HG03103 (cell line): ENCODE data around the gene ADCY9.
"Not testable (repeated sequence)": the region's sequence is repeated elsewhere in the genome, so short reads cannot be mapped to it uniquely, and the experiment has no call there.

Source experiments
- ATAC-seq: cut with Tn5 transposase; IDR thresholded peaks from one replicate; pipeline ENCODE4 v1.9.1; 2021; ENCODE audit warnings: low read depth; ENCODE audit not compliant: unreplicated experiment

Gene ADCY9

GRCh38 chr16:3959926-3960590 lies 156.2 kb downstream of the ADCY9 start:
- ATAC-seq, result not testable (repeated sequence)

DNA sequence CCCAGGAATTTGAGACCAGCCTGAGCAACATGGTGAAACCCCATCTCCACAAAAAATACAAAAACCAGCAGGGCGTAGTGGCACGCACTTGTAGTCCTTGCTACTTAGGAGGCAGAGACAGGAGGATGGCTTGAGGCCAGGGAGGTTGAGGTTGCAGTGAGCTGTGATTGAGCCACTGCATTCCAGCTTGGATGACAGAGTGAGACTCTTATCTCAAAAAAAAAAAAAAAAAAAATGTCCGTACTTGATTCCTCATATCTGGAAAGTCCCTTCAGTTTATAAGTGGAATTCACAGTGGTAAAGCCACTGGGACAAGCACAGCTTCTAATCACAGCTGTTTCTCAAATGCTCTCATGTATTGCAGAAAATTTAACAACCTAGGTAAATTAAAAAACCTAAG lies 157.1 kb downstream of the ADCY9 start:
- ATAC-seq, result no peak

GRCh38 chr16:3957344-3957980 lies 158.8 kb downstream of the ADCY9 start:
- no peak for ATAC-seq

- ATAC-seq, result no peak
Measured at GRCh38 chr16:3954411-3954921, 161.8 kb downstream of the ADCY9 start.

- ATAC-seq, result no peak
Measured at GRCh38 chr16:3953728-3954410, 162.4 kb downstream of the ADCY9 start.

- no peak for ATAC-seq
Measured at GRCh38 chr16:3952737-3953131, 163.5 kb downstream of the ADCY9 start.

GRCh38 chr16:3951861-3952736 lies 164.1 kb downstream of the ADCY9 start:
- no peak for ATAC-seq

DNA sequence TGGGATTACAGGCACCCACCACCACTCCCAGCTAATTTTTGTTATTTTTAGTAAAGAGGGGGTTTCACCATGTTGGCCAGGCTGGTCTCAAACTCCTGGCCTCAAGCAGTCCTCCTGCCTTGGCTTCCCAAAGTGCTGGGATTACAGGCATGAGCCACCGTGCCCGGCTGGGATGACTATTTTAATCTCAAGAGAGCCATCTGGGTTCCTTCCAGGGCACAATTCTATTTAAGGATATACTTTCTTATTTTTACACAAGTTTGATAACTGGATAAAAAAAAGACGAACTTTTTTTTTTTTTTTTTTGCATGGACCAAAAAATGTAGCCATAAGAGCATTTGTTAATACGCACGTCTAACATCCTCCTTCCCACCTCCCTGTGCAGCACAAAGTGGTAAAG lies 164.9 kb downstream of the ADCY9 start:
- not testable (repeated sequence) for ATAC-seq

DNA sequence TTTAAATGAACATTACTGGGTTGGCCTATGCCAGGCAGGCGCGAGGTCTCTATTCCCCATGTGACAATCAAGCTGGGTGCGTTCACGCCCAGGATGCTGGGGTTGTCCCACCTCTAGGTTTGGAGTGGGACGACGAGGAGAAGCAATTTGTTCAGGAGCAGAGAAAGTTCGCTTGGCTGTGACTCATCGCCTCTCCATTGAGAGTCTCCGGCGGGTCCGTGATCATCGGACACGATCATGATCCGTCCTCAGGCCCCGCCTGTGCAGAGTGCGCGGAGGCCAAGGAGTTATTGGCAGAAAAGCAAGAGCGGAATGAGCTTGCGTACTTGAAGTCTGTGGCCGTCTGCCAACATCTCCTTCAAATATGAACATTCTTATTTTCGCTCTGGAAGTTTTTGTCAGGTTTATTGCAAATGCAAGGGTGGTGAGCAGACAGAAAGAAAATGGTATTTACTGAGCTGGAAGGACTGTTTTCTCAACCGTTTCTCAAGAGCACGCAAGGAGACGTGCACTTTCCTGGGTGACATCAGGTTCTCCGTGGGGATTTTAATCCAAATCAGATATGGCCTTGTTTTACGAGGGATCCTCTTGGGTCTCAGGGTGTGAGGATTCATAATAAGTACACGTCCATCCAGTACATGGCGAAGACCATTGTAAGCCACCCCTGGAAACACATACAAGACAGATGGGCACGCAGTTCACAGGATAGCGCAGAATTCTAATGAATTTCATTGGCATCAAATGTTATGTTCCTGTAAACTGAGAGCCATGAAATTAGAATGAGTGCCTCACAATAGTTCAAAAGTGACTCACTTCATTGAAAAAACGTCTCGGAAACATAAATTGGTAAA lies 165.7 kb downstream of the ADCY9 start:
- no peak for ATAC-seq

DNA sequence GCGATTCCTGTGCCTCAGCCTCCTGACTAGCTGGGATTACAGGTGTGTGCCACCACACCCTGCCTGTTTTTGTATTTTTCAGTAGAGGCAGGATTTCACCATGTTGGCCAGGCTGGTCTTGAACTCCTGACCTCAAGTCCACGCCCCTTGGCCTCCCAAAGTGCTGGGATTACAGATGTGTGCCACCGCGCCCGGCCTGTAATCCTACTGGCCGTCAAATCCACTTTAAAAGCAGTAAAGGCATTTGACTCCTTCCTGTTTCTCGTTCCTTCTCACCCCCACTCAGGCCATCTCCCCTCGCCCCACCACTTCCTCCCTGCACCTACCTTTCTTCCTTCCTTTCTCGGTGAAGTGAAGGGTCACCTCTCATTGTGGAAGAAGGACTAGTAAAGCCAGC lies 166.3 kb downstream of the ADCY9 start:
- no peak for ATAC-seq

DNA sequence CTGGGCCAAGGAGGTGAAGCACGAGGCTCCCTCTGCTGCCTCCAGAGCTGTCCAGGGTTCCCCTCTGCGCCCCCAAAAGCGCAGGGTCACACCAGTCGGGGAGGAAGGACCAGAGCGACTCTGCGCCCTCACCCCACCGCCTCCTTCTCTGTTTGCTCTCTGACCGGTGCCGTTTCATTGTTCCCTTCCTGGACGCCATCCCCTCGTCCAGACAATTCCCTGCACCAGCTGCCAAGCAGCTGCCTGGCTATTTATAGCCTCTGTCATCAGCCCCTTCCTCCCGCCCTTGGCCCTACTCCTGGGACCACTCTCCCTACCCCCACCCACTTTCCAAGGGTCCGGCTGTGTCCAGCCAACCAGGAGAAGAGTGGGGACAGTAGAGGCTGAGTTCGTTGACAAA lies 167.0 kb downstream of the ADCY9 start:
- no peak for ATAC-seq

GRCh38 chr16:3948378-3948995 lies 167.8 kb downstream of the ADCY9 start:
- ATAC-seq, result no peak

- ATAC-seq, result no peak
Measured at GRCh38 chr16:3946604-3947180, 169.6 kb downstream of the ADCY9 start.

DNA sequence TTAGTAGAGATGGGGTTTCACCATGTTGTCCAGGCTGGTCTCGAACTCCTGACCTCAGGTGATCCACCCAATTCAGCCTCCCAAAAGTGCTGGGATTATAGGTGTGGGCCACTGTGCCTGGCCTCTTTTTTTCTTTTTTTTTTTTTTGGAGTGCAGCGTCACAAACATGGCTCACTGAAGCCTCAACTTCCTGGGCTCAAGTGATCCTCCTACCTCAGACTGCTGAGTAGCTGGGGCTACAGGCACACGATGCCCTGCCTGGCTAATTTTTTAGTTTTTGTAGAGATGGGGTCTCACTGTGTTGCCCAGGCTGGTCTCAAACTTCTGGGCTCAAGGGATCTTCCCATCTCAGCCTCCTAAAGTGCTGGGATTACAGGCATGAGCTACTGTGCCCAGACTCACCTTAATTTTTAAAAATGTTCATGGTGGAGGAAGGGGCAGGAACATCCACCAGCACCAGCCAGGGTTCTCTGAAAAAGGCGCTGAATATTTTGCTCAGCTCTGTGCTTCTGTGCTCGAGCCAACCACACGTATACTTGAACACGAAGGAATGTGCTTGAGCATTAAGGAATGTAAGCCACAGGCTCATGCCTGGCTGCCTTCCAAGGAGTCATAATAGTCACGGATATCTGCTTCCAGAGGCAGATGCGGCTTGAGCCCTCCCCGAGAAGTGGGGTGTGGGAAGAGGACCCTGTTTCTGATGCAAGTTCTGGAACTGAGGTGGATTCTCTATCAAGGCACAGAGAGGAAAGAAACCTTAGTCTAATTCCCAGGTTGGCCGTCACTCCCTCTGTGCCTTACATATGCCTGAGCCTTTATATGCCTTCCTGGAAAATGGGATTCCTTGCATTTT lies 170.3 kb downstream of the ADCY9 start:
- ATAC-seq, result no peak

- ATAC-seq, result not testable (repeated sequence)
Measured at GRCh38 chr16:3944457-3944856, 171.8 kb downstream of the ADCY9 start.

DNA sequence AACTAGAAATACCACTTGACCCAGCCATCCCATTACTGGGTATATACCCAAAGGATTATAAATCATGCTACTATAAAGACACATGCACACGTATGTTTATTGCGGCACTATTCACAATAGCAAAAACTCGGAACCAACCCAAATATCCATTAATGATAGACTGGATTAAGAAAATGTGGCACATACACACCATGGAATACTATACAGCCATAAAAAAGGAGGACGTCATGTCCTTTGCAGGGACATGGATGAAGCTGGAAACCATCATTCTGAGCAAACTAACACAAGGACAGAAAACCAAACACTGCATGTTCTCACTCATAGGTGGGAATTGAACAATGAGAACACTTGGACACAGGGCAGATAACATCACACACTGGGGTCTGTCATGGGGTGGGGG lies 174.1 kb downstream of the ADCY9 start:
- ATAC-seq, result not testable (repeated sequence)

DNA sequence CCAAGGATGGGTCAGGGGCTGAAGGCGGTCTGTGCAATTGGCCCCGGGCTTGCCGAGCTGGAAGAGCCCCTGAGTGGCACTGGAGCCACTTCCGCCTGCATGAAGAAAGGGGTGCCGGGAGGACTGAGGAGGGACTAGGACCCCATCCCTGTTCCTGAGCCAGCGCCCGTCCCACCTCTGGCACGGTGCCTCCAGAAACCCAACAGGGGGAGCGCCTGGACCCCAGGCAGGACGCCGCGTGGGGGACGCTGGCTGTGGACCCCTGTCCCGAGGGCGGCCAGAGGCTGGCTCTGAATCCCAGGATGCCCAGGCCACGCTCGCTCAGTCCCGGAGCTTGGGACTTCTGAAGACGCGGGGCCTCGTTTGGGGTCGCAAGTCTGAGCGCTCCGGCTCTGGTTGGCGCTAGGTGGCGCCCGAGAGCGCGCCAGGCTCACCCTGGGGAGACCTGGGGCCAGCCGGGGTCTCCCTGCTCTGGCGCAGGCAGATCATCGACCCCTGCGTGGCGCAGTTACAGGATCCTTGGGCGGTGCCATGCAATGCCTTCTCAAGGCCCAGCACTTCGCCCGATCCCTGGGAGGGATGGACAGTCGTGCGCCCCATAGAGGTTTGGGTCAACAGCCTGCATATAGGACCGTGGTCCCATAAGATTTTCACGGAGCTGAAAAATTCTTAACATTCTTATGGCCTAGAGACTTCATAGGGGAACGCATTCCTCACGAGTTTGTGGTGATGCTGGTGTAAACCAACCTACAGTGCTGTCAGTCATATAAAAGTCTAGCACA lies 177.2 kb downstream of the ADCY9 start:
- ATAC-seq, result no peak
